ENCODE results near the gene MAPT. TPM values are rescaled to one million over a fixed set of nuclear protein-coding genes. Genes with fewer than 3 reads are reported as not detected.
A peak's percentile ranks its signal among the peaks of the same experiment; 100 is the strongest.

The MAPT gene
- total RNA-seq, 1 donor from 2014 or later: 2.9 TPM

- H3K9me3 Mint-ChIP-seq (ENCODE audit: low read depth): peaks cover 3% of the 10 kb centered on the region
- H3K27ac Mint-ChIP-seq (ENCODE audit: unreplicated experiment): no peak overlapping the region
- TF ChIP-seq CTCF (IDR thresholded peaks at IDR 0.05): no peak
- no peaks in the 10 kb centered on the region for H3K4me1 Mint-ChIP-seq (ENCODE audit: low read depth)
- H3K4me3 Mint-ChIP-seq (ENCODE audit: unreplicated experiment): no peak overlapping the region
- DNase-seq (ENCODE audit: low spot score): peak; percentile 51
- H3K36me3 Mint-ChIP-seq (ENCODE audit: low read depth): peaks cover 3% of the 10 kb centered on the region
- H3K27me3 Mint-ChIP-seq (ENCODE audit: low read depth): no peaks in the 10 kb centered on the region
Observed at GRCh38 chr17:45975640-45976295, 81.4 kb downstream of the MAPT start.

GRCh38 chr17:45976391-45976754, 82.0 kb downstream of the MAPT start:
- Mint-ChIP-seq H3K27ac (ENCODE audit: unreplicated experiment) (no peak overlapping the region), H3K4me3 (ENCODE audit: unreplicated experiment) (no peak overlapping the region), H3K4me1 (ENCODE audit: low read depth) (no peaks in the 10 kb centered on the region), H3K9me3 (ENCODE audit: low read depth) (peaks cover 3% of the 10 kb centered on the region), H3K36me3 (ENCODE audit: low read depth) (peaks cover 3% of the 10 kb centered on the region), H3K27me3 (ENCODE audit: low read depth) (no peaks in the 10 kb centered on the region)
- no peak for TF ChIP-seq CTCF (IDR thresholded peaks at IDR 0.05)
- no peak for DNase-seq (ENCODE audit: low spot score)

GRCh38 chr17:45976755-45977505, 82.6 kb downstream of the MAPT start:
- DNase-seq (ENCODE audit: low spot score): peak; percentile 76
- H3K9me3 Mint-ChIP-seq (ENCODE audit: low read depth): peaks cover 3% of the 10 kb centered on the region
- no peak overlapping the region for H3K4me3 Mint-ChIP-seq (ENCODE audit: unreplicated experiment)
- TF ChIP-seq CTCF (IDR thresholded peaks at IDR 0.05): no peak
- peaks cover 2% of the 10 kb centered on the region for H3K27me3 Mint-ChIP-seq (ENCODE audit: low read depth)
- peaks cover 3% of the 10 kb centered on the region for H3K36me3 Mint-ChIP-seq (ENCODE audit: low read depth)
- no peaks in the 10 kb centered on the region for H3K4me1 Mint-ChIP-seq (ENCODE audit: low read depth)
- no peak overlapping the region for H3K27ac Mint-ChIP-seq (ENCODE audit: unreplicated experiment)

GRCh38 chr17:45977506-45977824, 83.1 kb downstream of the MAPT start:
- H3K4me1 Mint-ChIP-seq (ENCODE audit: low read depth): no peaks in the 10 kb centered on the region
- H3K36me3 Mint-ChIP-seq (ENCODE audit: low read depth): peaks cover 1% of the 10 kb centered on the region
- DNase-seq (ENCODE audit: low spot score): no peak
- H3K27me3 Mint-ChIP-seq (ENCODE audit: low read depth): peaks cover 2% of the 10 kb centered on the region
- H3K9me3 Mint-ChIP-seq (ENCODE audit: low read depth): peaks cover under 1% of the 10 kb centered on the region
- H3K27ac Mint-ChIP-seq (ENCODE audit: unreplicated experiment): no peak overlapping the region
- H3K4me3 Mint-ChIP-seq (ENCODE audit: unreplicated experiment): no peak overlapping the region
- TF ChIP-seq CTCF (IDR thresholded peaks at IDR 0.05): no peak

GRCh38 chr17:45977976-45978626, 83.7 kb downstream of the MAPT start:
- DNase-seq (ENCODE audit: low spot score): peak; percentile 15
- H3K4me3 Mint-ChIP-seq (ENCODE audit: unreplicated experiment): no peak overlapping the region
- no peaks in the 10 kb centered on the region for H3K9me3 Mint-ChIP-seq (ENCODE audit: low read depth)
- H3K36me3 Mint-ChIP-seq (ENCODE audit: low read depth): no peaks in the 10 kb centered on the region
- no peaks in the 10 kb centered on the region for H3K4me1 Mint-ChIP-seq (ENCODE audit: low read depth)
- H3K27ac Mint-ChIP-seq (ENCODE audit: unreplicated experiment): no peak overlapping the region
- TF ChIP-seq CTCF (IDR thresholded peaks at IDR 0.05): no peak
- peaks cover 2% of the 10 kb centered on the region for H3K27me3 Mint-ChIP-seq (ENCODE audit: low read depth)

All from chondrocyte (in vitro differentiated cells).